Vagina (tissue), 2 donors: Measurements from ENCODE around the gene RPL7A.

Experiments used
- CTCF ChIP-seq, 3 experiments: fragments of 450-650 bp in 2 of 3; fragments of 200-600 bp in 1 of 3; sonication (generic) in 1 of 3; IDR thresholded peaks; one replicate each; pipeline ENCODE4 v1.5.1; 2017 to 2019; ENCODE audit warnings: antibody characterized with exemption in 3 of 3, mild to moderate bottlenecking in 2 of 3, moderate library complexity in 2 of 3
- POLR2A ChIP-seq, 2 donors: fragments of 450-650 bp; IDR thresholded peaks; one replicate each; pipeline ENCODE4 v1.6.1; 2017; ENCODE audit warnings: antibody characterized with exemption in 2 of 2, mild to moderate bottlenecking in 2 of 2, moderate library complexity in 2 of 2

GRCh38 chr9:133396952-133397351 lies 48.9 kb downstream of the RPL7A start:
- TF ChIP-seq CTCF (IDR thresholded peaks at IDR 0.05) (no peak), POLR2A (IDR thresholded peaks at IDR 0.05) (no peak)
